GM18907 (cell line): ENCODE measurements around the gene VSIG2.
A peak's percentile ranks its signal among the peaks of the same experiment; 100 is the strongest.

Experiments used
- ATAC-seq: cut with Tn5 transposase; IDR thresholded peaks from one replicate; pipeline ENCODE4 v1.9.1; 2021; ENCODE audit warnings: mild to moderate bottlenecking, moderate library complexity; ENCODE audit not compliant: unreplicated experiment

VSIG2 gene

DNA sequence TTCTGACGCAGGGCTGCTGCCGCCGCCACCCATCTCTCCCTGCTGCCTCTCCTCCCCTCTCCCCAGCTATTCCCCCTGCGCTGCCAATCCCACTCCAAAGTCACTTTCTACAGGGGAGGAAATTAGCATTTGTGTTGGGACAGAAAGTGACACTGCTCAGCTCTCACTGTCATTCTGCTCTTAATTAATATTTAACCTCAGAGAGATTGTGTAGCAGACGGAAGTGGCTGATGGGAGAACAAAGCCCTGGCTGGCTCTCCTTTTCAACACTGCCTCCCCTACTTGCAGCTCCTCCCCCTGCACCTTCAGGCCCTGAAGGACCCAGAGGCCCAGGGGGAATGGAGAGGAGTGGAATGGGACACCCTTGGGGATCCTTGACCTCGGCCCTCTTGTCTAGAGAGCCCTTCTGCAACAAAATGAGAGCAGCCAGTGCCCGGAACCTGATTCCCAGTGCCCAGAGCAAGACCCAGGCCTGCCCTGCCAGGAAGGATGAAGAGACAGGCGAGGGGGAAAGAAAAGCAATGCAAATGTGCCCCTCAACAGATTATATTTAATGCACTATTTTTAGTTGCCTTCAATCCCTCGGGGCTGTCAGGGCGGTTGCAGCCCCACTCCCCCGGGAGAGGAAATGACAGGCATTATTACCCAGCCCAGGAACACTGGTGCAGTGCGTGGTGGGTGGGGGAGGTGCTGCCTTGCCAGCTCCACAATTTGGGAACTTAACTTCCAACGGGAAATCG, 26.9 kb downstream of the VSIG2 start:
- peak; percentile 98 for ATAC-seq

DNA sequence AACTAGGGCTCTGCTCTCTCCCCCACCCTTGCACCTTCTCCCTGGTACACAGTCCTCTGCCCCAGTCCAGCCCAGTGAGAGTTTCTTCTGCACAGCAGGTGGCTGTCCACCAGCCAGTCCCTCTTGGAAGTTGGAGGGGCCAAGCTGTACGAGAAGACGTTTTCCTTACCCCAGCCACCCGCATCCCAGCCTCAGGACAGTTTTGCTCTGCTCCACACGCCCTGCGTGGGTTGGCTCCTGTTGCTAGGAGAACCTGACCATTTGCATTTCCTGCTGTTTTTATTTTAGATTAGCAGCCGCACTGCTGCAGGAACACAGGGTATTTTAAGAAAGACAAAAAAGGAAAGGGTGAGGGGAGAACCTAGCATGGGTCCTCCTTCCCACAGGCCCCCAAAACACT, 29.9 kb downstream of the VSIG2 start:
- no peak for ATAC-seq

DNA sequence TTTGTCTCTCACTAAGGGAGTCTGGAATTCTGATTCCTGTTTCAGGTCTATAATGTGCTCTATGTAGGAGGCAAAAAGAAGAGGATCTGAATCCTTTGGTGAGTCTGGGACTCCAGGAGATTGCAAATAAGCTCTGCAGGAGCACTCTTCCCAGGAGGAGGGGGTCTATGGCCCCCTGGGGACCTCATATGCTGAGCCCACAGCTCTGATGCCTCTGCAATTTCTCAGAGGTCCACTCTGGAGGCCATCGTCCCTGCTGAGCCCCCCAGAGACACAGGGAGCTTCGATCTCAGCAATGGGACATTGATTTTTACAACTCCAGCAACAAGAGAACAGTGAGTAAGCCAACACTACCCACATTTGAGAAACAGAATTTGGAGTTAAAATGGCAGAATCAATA, 32.5 kb downstream of the VSIG2 start:
- no peak for ATAC-seq

DNA sequence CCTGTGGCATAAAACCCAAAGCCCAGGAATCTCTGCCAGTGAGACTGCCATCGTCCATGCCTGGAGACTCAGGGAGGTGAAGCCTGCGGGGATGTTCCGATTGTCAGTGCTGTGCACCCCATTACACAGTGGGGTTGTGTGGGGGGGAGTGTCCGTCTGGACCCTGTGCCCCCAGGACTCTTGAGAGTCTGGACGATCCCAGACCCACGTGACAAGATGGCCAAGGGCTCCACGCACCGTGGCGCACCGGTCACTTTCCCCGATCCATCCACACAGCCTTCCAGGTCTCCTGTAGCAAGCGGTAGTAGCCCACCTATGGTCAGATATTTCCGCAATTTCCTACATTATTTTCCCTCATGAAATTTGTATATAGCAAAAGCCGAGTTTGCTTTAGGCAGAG, 33.3 kb downstream of the VSIG2 start:
- no peak for ATAC-seq

DNA sequence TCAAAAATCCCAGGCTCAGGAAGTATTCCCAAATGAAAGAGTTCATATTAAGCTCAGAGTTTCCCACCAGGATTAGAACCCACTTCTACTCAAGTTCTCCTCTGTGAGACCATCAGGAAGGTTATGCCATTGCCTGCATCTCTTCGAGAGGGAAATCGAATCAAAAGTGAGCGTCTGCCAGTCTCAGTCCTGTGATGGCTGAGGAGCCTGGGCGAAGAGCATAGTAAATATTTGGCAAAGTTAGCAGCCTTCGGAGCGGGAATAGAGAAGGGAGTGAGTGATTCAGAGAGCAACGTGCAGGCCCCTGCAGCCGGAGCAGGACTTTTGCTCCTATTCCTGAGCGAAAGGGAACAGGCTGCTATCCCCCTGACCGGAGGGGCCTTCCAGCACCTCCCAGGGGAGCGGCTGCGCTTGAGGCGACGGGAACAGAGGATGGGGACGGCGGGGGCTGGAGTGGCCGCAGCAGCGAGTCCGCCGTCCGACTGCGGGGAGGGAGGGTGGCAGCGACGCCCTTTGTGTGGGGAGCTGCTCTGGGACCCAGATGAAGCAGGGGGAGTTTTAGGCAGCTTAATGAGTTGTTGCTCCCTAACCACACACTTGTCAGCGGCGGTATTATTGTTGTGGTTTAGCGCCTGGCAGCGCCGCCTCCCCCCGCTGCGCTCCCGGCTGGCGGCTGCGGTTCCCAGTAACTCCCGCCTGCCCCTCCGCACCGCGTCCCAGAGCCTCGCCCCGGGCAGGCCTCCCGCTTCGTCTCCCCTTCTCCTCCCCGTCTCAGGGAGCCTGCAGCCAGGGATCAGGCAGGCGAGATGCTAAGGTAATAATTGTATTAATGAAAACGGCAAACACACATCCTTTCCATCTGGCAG, 34.0 kb downstream of the VSIG2 start:
- peak; percentile 61 for ATAC-seq

DNA sequence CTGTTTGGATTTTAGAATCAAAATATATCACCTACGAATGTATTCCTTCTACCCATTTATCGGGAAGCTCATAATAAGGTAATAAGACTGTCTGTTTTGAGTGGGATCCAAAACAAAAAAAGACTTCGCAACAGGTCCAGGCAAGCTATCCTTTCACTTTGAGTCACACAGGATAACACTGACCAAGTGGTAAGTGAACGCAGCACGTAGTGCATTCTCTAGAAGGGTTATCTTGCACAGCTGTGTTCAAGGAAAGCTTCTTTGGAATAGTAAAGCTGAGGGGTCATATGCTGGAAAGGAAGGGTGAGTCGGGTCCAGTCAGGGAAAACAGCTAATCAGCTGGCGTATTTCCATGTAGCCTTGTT, 34.7 kb downstream of the VSIG2 start:
- ATAC-seq = no peak

DNA sequence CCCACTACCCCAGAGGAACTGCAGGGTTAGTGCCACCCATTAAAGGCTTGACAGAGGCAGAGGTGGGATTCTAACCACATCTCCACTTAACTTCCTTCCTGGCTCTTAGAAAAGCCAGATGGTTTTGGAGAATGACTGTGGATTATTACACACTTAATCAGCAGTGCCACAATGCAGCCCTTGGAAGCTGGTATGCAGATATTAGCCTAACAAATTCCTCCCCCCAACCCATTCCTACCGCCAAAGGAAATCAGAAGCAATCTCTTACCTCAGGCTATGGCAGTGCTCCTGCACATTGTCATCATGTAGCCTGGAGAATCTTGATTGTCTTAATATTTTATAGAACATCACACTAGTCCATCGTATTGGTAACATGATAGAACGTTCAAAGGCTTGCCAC, 35.5 kb downstream of the VSIG2 start:
- ATAC-seq = no peak

DNA sequence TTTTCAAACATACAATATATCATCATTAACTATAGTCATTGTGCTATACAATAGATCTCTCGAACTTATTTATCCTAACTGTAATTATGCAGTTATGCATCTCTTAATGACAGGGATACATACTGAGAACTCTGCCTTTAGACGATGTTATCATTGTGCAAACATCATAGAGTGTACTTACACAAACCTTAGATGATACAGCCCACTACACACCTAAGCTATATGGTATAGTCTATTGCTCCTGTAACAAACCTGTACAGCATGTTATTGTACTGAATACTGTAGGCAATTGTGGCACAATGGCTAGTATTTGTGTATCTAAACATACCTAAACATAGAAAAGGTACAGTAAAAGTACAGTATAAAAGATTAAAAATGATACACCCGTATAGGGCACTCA, 39.7 kb downstream of the VSIG2 start:
- no peak for ATAC-seq

DNA sequence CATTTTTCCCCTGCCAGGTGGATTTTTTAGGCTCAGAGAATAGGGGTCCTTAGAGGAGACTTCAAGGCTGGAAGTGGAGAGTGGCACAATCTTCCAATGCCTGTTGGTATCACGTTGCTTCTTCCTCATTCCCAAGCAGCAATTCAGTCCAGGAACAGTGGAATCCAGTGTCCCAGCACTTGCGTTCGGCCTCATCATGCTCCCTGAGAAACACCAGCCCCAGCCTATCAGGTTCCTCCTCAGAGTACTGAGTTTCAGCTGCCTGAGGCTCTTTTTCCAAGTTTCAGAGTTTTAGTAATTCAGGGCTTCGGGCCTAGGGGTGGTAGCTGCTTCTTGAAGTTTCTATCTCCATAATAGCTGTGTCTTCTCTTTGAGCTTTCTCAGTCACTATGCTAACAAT, 44.2 kb downstream of the VSIG2 start:
- no peak for ATAC-seq

DNA sequence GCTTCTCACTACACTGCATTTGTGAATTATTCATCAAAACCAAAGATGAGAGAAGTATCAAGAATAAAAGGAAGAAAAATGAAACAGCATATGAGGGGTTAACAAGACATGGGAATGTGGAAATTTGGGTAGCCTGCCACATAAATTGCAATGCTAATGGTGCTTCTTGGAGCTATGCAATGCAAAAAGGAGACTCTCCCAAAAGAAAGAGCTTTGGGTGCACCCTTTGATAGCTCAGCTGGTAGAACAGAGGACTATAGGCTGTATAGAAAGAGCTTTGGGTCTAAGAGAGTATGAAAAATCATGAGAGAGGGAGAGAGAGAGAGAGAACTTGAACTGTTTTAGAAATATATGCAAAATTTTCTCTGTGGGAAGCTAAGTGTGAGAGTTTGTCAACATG, 52.0 kb downstream of the VSIG2 start:
- ATAC-seq = no peak

DNA sequence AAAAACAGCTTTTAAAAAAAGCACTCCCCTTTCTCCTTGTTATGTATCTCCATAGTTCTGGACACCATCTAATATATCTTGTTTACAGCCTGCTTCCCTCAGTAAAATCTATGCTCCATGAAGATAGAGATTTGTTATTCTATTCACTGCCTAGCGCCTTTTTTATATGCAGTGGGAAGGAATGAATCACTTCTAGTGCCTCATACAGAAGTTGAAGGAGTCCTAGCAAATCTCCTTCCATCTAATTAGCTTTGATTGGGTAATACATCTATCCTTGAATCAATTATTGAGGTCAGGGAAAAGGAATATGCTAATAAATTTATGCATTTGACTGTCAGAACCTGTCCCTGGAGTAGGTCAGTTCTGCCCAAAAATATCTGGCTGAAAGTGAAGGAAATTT, 52.5 kb downstream of the VSIG2 start:
- ATAC-seq = no peak
